WTC11 (cell line): ENCODE data around the gene MRLN. TPM values are rescaled to one million over a fixed set of nuclear protein-coding genes. Genes with fewer than 3 reads are reported as not detected.

ENCODE experiments used
- ATAC-seq: fragments of 200-7000 bp; cut with Tn5 transposase; 2 replicates; pipeline ENCODE4 v1.10.0; 2021; ENCODE audit warnings: mild to moderate bottlenecking, moderate library complexity
- CTCF ChIA-PET: fragments of 300-600 bp; sonication (Branson Sonifier 250); formaldehyde crosslinking; loops from one replicate; lab custom pipeline; 2021; ENCODE audit warnings: antibody characterized with exemption; lab: Charles Lee
- POLR2A ChIA-PET: fragments of 350-600 bp; sonication (Branson Sonifier 250); formaldehyde crosslinking; loops from one replicate; lab custom pipeline; 2021; ENCODE audit warnings: antibody characterized with exemption; lab: Charles Lee
- DNase-seq: peaks from one replicate; pipeline ENCODE4 v3.0.0; 2021; ENCODE audit warnings: low spot score
- H3K27ac Mint-ChIP-seq: 2 replicates; pipeline ENCODE4 v1.8.0; 2021; ENCODE audit warnings: mixed read lengths
- H3K27me3 Mint-ChIP-seq: 2 replicates; pipeline ENCODE4 v1.8.0; 2021; ENCODE audit warnings: low read depth, mild to moderate bottlenecking, moderate library complexity, mixed read lengths
- H3K36me3 Mint-ChIP-seq: 2 replicates; pipeline ENCODE4 v1.8.0; 2021; ENCODE audit warnings: mixed read lengths
- H3K4me1 Mint-ChIP-seq: 2 replicates; pipeline ENCODE4 v1.8.0; 2022; ENCODE audit warnings: mixed read lengths
- H3K4me3 Mint-ChIP-seq: 2 replicates; pipeline ENCODE4 v1.8.0; 2021; ENCODE audit warnings: mild to moderate bottlenecking, moderate library complexity, mixed read lengths
- H3K9me3 Mint-ChIP-seq: 2 replicates; pipeline ENCODE4 v1.8.0; 2021; ENCODE audit warnings: mixed read lengths
- ATF2 ChIP-seq: sonication (generic); formaldehyde crosslinking; IDR thresholded peaks from 2 replicates; pipeline ENCODE4 v1.8.1; 2022; ENCODE audit warnings: low read depth, missing genetic modification reagents, borderline replicate concordance
- ATF6 ChIP-seq: sonication (generic); formaldehyde crosslinking; IDR thresholded peaks from 2 replicates; pipeline ENCODE4 v1.8.1; 2023; ENCODE audit warnings: mild to moderate bottlenecking, missing genetic modification reagents
- CBFB ChIP-seq: sonication (generic); formaldehyde crosslinking; IDR thresholded peaks from 2 replicates; pipeline ENCODE4 v1.8.1; 2022; ENCODE audit warnings: mild to moderate bottlenecking, low read depth, missing genetic modification reagents
- CREM ChIP-seq: sonication (generic); formaldehyde crosslinking; IDR thresholded peaks from 2 replicates; pipeline ENCODE4 v1.8.1; 2022; ENCODE audit warnings: mild to moderate bottlenecking, missing genetic modification reagents, moderate library complexity
- ESRRA ChIP-seq: sonication (generic); formaldehyde crosslinking; IDR thresholded peaks from 2 replicates; pipeline ENCODE4 v1.8.1; 2022; ENCODE audit warnings: mild to moderate bottlenecking, missing genetic modification reagents, borderline replicate concordance
- FOXP1 ChIP-seq: sonication (generic); formaldehyde crosslinking; IDR thresholded peaks from 2 replicates; pipeline ENCODE4 v1.8.0; 2022; ENCODE audit warnings: missing genetic modification reagents, mild to moderate bottlenecking, moderate library complexity, borderline replicate concordance
- HMGXB4 ChIP-seq: sonication (generic); formaldehyde crosslinking; IDR thresholded peaks from 2 replicates; pipeline ENCODE4 v1.8.1; 2023; ENCODE audit warnings: mild to moderate bottlenecking, moderate library complexity, missing genetic modification reagents
- MAX ChIP-seq: sonication (generic); formaldehyde crosslinking; IDR thresholded peaks from 2 replicates; pipeline ENCODE4 v1.8.0; 2022; ENCODE audit warnings: mild to moderate bottlenecking, missing genetic modification reagents
- MYBL2 ChIP-seq: sonication (generic); formaldehyde crosslinking; IDR thresholded peaks from 2 replicates; pipeline ENCODE4 v1.8.1; 2023; ENCODE audit warnings: mild to moderate bottlenecking, moderate library complexity, missing genetic modification reagents
- NFATC4 ChIP-seq: fragments of 250-450 bp; sonication (Bioruptor Pico); IDR thresholded peaks from 2 replicates; pipeline ENCODE4 v1.9.0; 2021; ENCODE audit warnings: mild to moderate bottlenecking
- NFE2L1 ChIP-seq: sonication (generic); formaldehyde crosslinking; IDR thresholded peaks from 2 replicates; pipeline ENCODE4 v1.8.1; 2023; ENCODE audit warnings: missing genetic modification reagents
- NR3C1 ChIP-seq: sonication (generic); formaldehyde crosslinking; conservative IDR thresholded peaks from 2 replicates; pipeline ENCODE4 v1.8.1; 2023; ENCODE audit warnings: low read depth, mild to moderate bottlenecking, missing genetic modification reagents
- SP1 ChIP-seq: sonication (generic); formaldehyde crosslinking; conservative IDR thresholded peaks from 2 replicates; pipeline ENCODE4 v1.8.1; 2022; ENCODE audit warnings: missing genetic modification reagents
- USF2 ChIP-seq: sonication (generic); formaldehyde crosslinking; IDR thresholded peaks from 2 replicates; pipeline ENCODE4 v1.8.1; 2023; ENCODE audit warnings: mild to moderate bottlenecking, missing genetic modification reagents, moderate library complexity
- ZNF232 ChIP-seq: sonication (generic); formaldehyde crosslinking; IDR thresholded peaks from 2 replicates; pipeline ENCODE4 v1.8.0; 2022; ENCODE audit warnings: mild to moderate bottlenecking, missing genetic modification reagents
- ZNF263 ChIP-seq: sonication (generic); formaldehyde crosslinking; IDR thresholded peaks from 2 replicates; pipeline ENCODE4 v1.8.1; 2022; ENCODE audit warnings: low read depth, mild to moderate bottlenecking, moderate library complexity, missing genetic modification reagents
- ZNF281 ChIP-seq: sonication (generic); formaldehyde crosslinking; IDR thresholded peaks from 2 replicates; pipeline ENCODE4 v1.8.0; 2023; ENCODE audit warnings: mild to moderate bottlenecking, missing genetic modification reagents
- ZNF317 ChIP-seq: sonication (generic); formaldehyde crosslinking; IDR thresholded peaks from 2 replicates; pipeline ENCODE4 v1.8.1; 2023; ENCODE audit warnings: low read depth, mild to moderate bottlenecking, moderate library complexity, missing genetic modification reagents, borderline replicate concordance
- ZNF416 ChIP-seq: fragments of 250-450 bp; sonication (Bioruptor Pico); IDR thresholded peaks from 2 replicates; pipeline ENCODE4 v1.9.0; 2021; ENCODE audit warnings: mild to moderate bottlenecking, inconsistent platforms
- ZNF423 ChIP-seq: fragments of 250-450 bp; sonication (Bioruptor Pico); IDR thresholded peaks from 2 replicates; pipeline ENCODE4 v2.1.2; 2022; ENCODE audit warnings: mild to moderate bottlenecking, moderate library complexity
- total RNA-seq: library from RNA; stranded (reverse); gene quantifications from 3 replicates; pipeline ENCODE4 v1.2.3, GENCODE V29; 2021

Gene MRLN
- total RNA-seq, 1 experiment from 2014 or later = not detected

GRCh38 chr10:59711871-59712494, 41.3 kb downstream of the MRLN start (continued):
- TF ChIP-seq ZNF281 (CRISPR knock-in tag) (no peak), FOXP1 (CRISPR knock-in tag) (no peak), NFATC4 (no peak), ESRRA (CRISPR knock-in tag) (no peak)
- TF ChIP-seq, all 79 proteins: peak for 0

- H3K9me3 Mint-ChIP-seq = no peaks in the 10 kb centered on the region
- ChIA-PET CTCF (interaction anchor here (0.7 to 2.9 kb wide), 10 partner anchors 9 to 123 kb away, joined by 3 to 13 read pairs (median 3); no protein-coding TSS in a partner anchor), POLR2A (interaction anchor here (0.9 to 1.7 kb wide), 3 partner anchors 9 to 198 kb away, joined by 3 to 9 read pairs (median 4); partner anchors contain the start of gene CCDC6)
- H3K4me1 Mint-ChIP-seq = peaks cover 20% of the 10 kb centered on the region
- TF ChIP-seq ZNF263 (CRISPR knock-in tag) = 0 out of 2 replicates have a peak, but pooled peaks have one; percentile 28
- peak; percentile 37; the same call in 1 of the 2 replicates for TF ChIP-seq CREM (CRISPR knock-in tag)
- TF ChIP-seq ATF2 (CRISPR knock-in tag) = no peak
- TF ChIP-seq NFE2L1 (CRISPR knock-in tag) = no peak
- peak; percentile 45; the same call in 1 of the 2 replicates for TF ChIP-seq SP1
- TF ChIP-seq FOXP1 (CRISPR knock-in tag) = peak; percentile 62; the same call in 1 of the 2 replicates
- TF ChIP-seq ZNF232 (CRISPR knock-in tag) = peak; percentile 48; the same call in 1 of the 2 replicates
- peak; percentile 88 for TF ChIP-seq MAX (CRISPR knock-in tag)
- TF ChIP-seq ATF6 (CRISPR knock-in tag) = no peak
- 0 out of 2 replicates have a peak, but pooled peaks have one; percentile 42 for TF ChIP-seq NR3C1 (CRISPR knock-in tag)
- TF ChIP-seq ZNF423 (CRISPR knock-in tag) = peak; percentile 56
- TF ChIP-seq CBFB (CRISPR knock-in tag) = no peak
- peak; percentile 75; the same call in 1 of the 2 replicates for TF ChIP-seq HMGXB4 (CRISPR knock-in tag)
- TF ChIP-seq ZNF416 (CRISPR knock-in tag) = 0 out of 2 replicates have a peak, but pooled peaks have one; percentile 39
- TF ChIP-seq MYBL2 (CRISPR knock-in tag) = peak; percentile 85
- peak; percentile 39; the same call in 1 of the 2 replicates for TF ChIP-seq USF2 (CRISPR knock-in tag)
- no peak for TF ChIP-seq ZNF317
- H3K36me3 Mint-ChIP-seq = no peaks in the 10 kb centered on the region
- peak; percentile 79 for DNase-seq
- H3K4me3 Mint-ChIP-seq = peak within 1 kb of the TSS; percentile 79
- H3K27me3 Mint-ChIP-seq = peaks cover 42% of the 10 kb centered on the region
- H3K27ac Mint-ChIP-seq = no peak within 1 kb of the TSS
- ATAC-seq = peak; percentile 84
Observed at GRCh38 chr10:59709395-59710125, 43.7 kb downstream of the MRLN start, which contains the start of gene SLC16A9. TSS of gene SLC16A9 (minus strand) at chr10:59709850. CDS start at chr10:59684291, 25,559 bp downstream.
